Progenitor cell of endocrine pancreas (in vitro differentiated cells): ENCODE measurements around the gene CACNA2D4. TPM values are rescaled to one million over a fixed set of nuclear protein-coding genes. Genes with fewer than 3 reads are reported as not detected.

ENCODE experiments used
- DNase-seq: peaks from one replicate; pipeline ENCODE4 v3.0.0; 2021; ENCODE audit warnings: low spot score; ENCODE audit not compliant: unreplicated experiment
- H3K27ac Mint-ChIP-seq: 2 replicates; pipeline ENCODE4 v1.8.0; 2021; ENCODE audit warnings: mild to moderate bottlenecking, moderate library complexity, mixed read lengths
- H3K27me3 Mint-ChIP-seq: 2 replicates; pipeline ENCODE4 v1.8.0; 2021; ENCODE audit warnings: mixed read lengths
- H3K36me3 Mint-ChIP-seq: 2 replicates; pipeline ENCODE4 v1.8.0; 2022; ENCODE audit warnings: mixed read lengths; ENCODE audit not compliant: insufficient read depth
- H3K4me1 Mint-ChIP-seq: 2 replicates; pipeline ENCODE4 v1.8.0; 2021; ENCODE audit warnings: low read depth, mixed read lengths
- H3K4me3 Mint-ChIP-seq: 2 replicates; pipeline ENCODE4 v1.8.0; 2021; ENCODE audit warnings: low read depth, mild to moderate bottlenecking, moderate library complexity, mixed read lengths
- H3K9me3 Mint-ChIP-seq: 2 replicates; pipeline ENCODE4 v1.8.0; 2021; ENCODE audit warnings: low read depth, mixed read lengths
- CTCF ChIP-seq: fragments of 200-600 bp; sonication (generic); IDR thresholded peaks from one replicate; pipeline ENCODE4 v1.5.0; 2021; ENCODE audit warnings: antibody characterized with exemption, mild to moderate bottlenecking; ENCODE audit not compliant: unreplicated experiment
- total RNA-seq: library from RNA; stranded (reverse); gene quantifications from 2 replicates; pipeline ENCODE4 v1.2.1, GENCODE V29; 2021

The CACNA2D4 gene
- total RNA-seq, 1 donor from 2014 or later = 0.34 TPM

GRCh38 chr12:1935700-1936378 is 17.4 kb upstream of the CACNA2D4 start:
- Mint-ChIP-seq H3K9me3 (no peaks in the 10 kb centered on the region), H3K27ac (no peak overlapping the region), H3K36me3 (peaks cover 3% of the 10 kb centered on the region), H3K4me3 (no peak overlapping the region), H3K4me1 (no peaks in the 10 kb centered on the region), H3K27me3 (no peaks in the 10 kb centered on the region)
- TF ChIP-seq CTCF = no peak
- peak; percentile 9 for DNase-seq

GRCh38 chr12:1935242-1935641 is 16.8 kb upstream of the CACNA2D4 start:
- Mint-ChIP-seq H3K36me3 (peaks cover 3% of the 10 kb centered on the region), H3K27me3 (peaks cover under 1% of the 10 kb centered on the region), H3K9me3 (no peaks in the 10 kb centered on the region), H3K4me3 (no peak overlapping the region), H3K27ac (no peak overlapping the region), H3K4me1 (no peaks in the 10 kb centered on the region)
- DNase-seq = no peak
- no peak for TF ChIP-seq CTCF

- Mint-ChIP-seq H3K36me3 (peaks cover 2% of the 10 kb centered on the region), H3K27ac (no peak overlapping the region), H3K9me3 (no peaks in the 10 kb centered on the region), H3K4me3 (no peak overlapping the region), H3K4me1 (no peaks in the 10 kb centered on the region), H3K27me3 (peaks cover 4% of the 10 kb centered on the region)
- peak; percentile 9 for DNase-seq
- no peak for TF ChIP-seq CTCF
Measured at GRCh38 chr12:1934831-1935230, 16.4 kb upstream of the CACNA2D4 start.

GRCh38 chr12:1934068-1934467 is 15.6 kb upstream of the CACNA2D4 start:
- no peak for DNase-seq
- H3K27ac Mint-ChIP-seq = no peak overlapping the region
- peaks cover 4% of the 10 kb centered on the region for H3K27me3 Mint-ChIP-seq
- no peaks in the 10 kb centered on the region for H3K4me1 Mint-ChIP-seq
- no peaks in the 10 kb centered on the region for H3K9me3 Mint-ChIP-seq
- H3K36me3 Mint-ChIP-seq = peaks cover 2% of the 10 kb centered on the region
- H3K4me3 Mint-ChIP-seq = no peak overlapping the region
- no peak for TF ChIP-seq CTCF

- DNase-seq = no peak
- TF ChIP-seq CTCF = no peak
- Mint-ChIP-seq H3K4me3 (no peak overlapping the region), H3K27me3 (peaks cover 4% of the 10 kb centered on the region), H3K36me3 (no peaks in the 10 kb centered on the region), H3K4me1 (no peaks in the 10 kb centered on the region), H3K27ac (no peak overlapping the region), H3K9me3 (no peaks in the 10 kb centered on the region)
Measured at GRCh38 chr12:1933342-1934051, 15.0 kb upstream of the CACNA2D4 start.
